Fibroblast of lung (primary cell): ENCODE measurements around the gene SIRT4.

ENCODE experiments used
- EZH2 ChIP-seq: IDR thresholded peaks from 2 replicates; pipeline ENCODE4 v1.5.1; 2012; ENCODE audit warnings: low read length, control low read depth, mild to moderate bottlenecking; ENCODE audit errors: missing control alignments
- TF ChIP-seq, protein P1 (sequence below), 2 donors: IDR thresholded peaks in 1 of 2; conservative IDR thresholded peaks in 1 of 2; 1 replicate in 1 of 2; 2 replicates in 1 of 2; pipeline ENCODE4 v1.5.1; 2011 to 2012; ENCODE audit warnings: low read length in 2 of 2, control low read depth in 1 of 2, inconsistent platforms in 1 of 2, low read depth in 1 of 2, mild to moderate bottlenecking in 1 of 2

DNA sequence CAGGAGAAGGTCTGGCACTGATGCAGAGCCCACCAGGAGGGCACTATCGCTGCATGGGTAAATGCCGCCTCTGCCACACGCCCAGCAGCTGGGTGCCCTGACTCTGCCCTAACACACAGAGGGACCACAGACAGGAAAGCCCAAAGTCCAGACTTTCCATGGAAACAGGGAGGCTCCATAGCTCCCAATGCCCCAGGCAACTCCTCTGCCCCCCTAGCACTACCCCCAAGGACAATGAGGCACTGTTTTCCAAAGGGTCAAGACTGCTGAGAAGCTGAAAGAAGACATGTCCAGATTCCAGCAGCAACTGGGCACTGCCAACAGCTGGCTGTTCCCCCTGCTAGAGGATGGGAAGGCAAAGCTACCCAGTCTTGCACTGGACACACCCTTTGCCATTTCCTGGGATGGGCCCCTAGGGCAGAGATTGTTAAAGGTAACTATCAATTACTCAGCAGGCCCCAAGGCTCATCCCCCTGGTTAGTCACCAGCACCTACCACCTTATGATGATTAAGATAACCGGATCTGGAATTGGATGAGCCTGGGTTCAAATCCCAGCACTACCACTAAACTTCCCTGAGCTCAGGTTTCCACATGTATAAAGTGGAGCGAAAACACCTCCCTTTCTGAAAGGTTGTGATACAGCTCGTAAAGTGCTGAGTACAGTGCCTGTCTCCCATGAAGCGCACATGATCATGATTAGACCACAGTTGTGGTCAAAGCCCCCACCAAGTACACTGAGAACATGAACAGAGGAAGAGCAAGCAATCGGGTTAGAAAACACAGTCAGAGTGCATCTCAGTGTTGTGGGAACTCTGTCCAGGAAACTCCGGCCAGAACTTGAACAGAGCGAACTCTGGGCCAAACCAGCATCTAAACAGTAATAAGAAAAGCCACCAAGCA, 39.9 kb upstream of the SIRT4 start:
- TF ChIP-seq, protein P1, sequence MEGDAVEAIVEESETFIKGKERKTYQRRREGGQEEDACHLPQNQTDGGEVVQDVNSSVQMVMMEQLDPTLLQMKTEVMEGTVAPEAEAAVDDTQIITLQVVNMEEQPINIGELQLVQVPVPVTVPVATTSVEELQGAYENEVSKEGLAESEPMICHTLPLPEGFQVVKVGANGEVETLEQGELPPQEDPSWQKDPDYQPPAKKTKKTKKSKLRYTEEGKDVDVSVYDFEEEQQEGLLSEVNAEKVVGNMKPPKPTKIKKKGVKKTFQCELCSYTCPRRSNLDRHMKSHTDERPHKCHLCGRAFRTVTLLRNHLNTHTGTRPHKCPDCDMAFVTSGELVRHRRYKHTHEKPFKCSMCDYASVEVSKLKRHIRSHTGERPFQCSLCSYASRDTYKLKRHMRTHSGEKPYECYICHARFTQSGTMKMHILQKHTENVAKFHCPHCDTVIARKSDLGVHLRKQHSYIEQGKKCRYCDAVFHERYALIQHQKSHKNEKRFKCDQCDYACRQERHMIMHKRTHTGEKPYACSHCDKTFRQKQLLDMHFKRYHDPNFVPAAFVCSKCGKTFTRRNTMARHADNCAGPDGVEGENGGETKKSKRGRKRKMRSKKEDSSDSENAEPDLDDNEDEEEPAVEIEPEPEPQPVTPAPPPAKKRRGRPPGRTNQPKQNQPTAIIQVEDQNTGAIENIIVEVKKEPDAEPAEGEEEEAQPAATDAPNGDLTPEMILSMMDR (conservative IDR thresholded peaks at IDR 0.05 in 1 of 2, IDR thresholded peaks at IDR 0.05 in 1 of 2; ENCODE audit: low read depth in 1 of 2, low read length in 2 of 2), result no peak
- no peak for TF ChIP-seq EZH2
